Neural crest cell (in vitro differentiated cells): ENCODE data around the gene IRF3. TPM values are rescaled to one million over a fixed set of nuclear protein-coding genes. Genes with fewer than 3 reads are reported as not detected.
"Not testable (repeated sequence)": the region's sequence is repeated elsewhere in the genome, so short reads cannot be mapped to it uniquely, and the experiment has no call there.

ENCODE experiments used
- DNase-seq: peaks from one replicate; pipeline ENCODE4 v3.0.0; 2021; ENCODE audit warnings: low read depth, mixed read lengths, low spot score
- H3K27ac Mint-ChIP-seq: one replicate; pipeline ENCODE4 v1.8.0; 2021; ENCODE audit warnings: mild to moderate bottlenecking, mixed read lengths; ENCODE audit not compliant: unreplicated experiment
- H3K27me3 Mint-ChIP-seq: 2 replicates; pipeline ENCODE4 v1.8.0; 2021; ENCODE audit warnings: low read depth, mild to moderate bottlenecking, mixed read lengths
- H3K36me3 Mint-ChIP-seq: 2 replicates; pipeline ENCODE4 v1.8.0; 2021; ENCODE audit warnings: low read depth, mild to moderate bottlenecking, mixed read lengths
- H3K4me1 Mint-ChIP-seq: 2 replicates; pipeline ENCODE4 v1.8.0; 2021; ENCODE audit warnings: mixed read lengths
- H3K4me3 Mint-ChIP-seq: one replicate; pipeline ENCODE4 v1.8.0; 2021; ENCODE audit warnings: mild to moderate bottlenecking, mixed read lengths
- H3K9me3 Mint-ChIP-seq: 2 replicates; pipeline ENCODE4 v1.8.0; 2021; ENCODE audit warnings: mixed read lengths
- CTCF ChIP-seq: fragments of 200-600 bp; sonication (generic); conservative IDR thresholded peaks from 2 replicates; pipeline ENCODE4 v1.5.0; 2021; ENCODE audit warnings: antibody characterized with exemption, mild to moderate bottlenecking
- total RNA-seq: library from RNA; stranded (reverse); gene quantifications from 2 replicates; pipeline ENCODE4 v1.2.1, GENCODE V29; 2021

The IRF3 gene
- total RNA-seq, 1 donor from 2014 or later: 76.0 TPM

- Mint-ChIP-seq H3K4me3 (no peak overlapping the region), H3K27me3 (no peaks in the 10 kb centered on the region), H3K9me3 (no peaks in the 10 kb centered on the region), H3K4me1 (no peaks in the 10 kb centered on the region), H3K36me3 (peaks cover 12% of the 10 kb centered on the region), H3K27ac (no peak overlapping the region)
- no peak for DNase-seq
- no peak for TF ChIP-seq CTCF
Measured at GRCh38 chr19:49624967-49625910, 40.4 kb downstream of the IRF3 start.

GRCh38 chr19:49617860-49618259 lies 47.8 kb downstream of the IRF3 start:
- not testable (repeated sequence) for H3K9me3 Mint-ChIP-seq, DNase-seq, H3K4me1 Mint-ChIP-seq, H3K27ac Mint-ChIP-seq, H3K36me3 Mint-ChIP-seq, H3K27me3 Mint-ChIP-seq, H3K4me3 Mint-ChIP-seq

- H3K27ac Mint-ChIP-seq: no peak overlapping the region
- no peak for TF ChIP-seq CTCF
- no peaks in the 10 kb centered on the region for H3K27me3 Mint-ChIP-seq
- DNase-seq: no peak
- peaks cover 7% of the 10 kb centered on the region for H3K36me3 Mint-ChIP-seq
- H3K4me1 Mint-ChIP-seq: peaks cover 3% of the 10 kb centered on the region
- no peak overlapping the region for H3K4me3 Mint-ChIP-seq
- no peaks in the 10 kb centered on the region for H3K9me3 Mint-ChIP-seq
Measured at GRCh38 chr19:49616945-49617344, 48.7 kb downstream of the IRF3 start.

GRCh38 chr19:49616532-49616931 lies 49.1 kb downstream of the IRF3 start:
- DNase-seq: no peak
- H3K4me3 Mint-ChIP-seq: no peak overlapping the region
- H3K27ac Mint-ChIP-seq: no peak overlapping the region
- H3K36me3 Mint-ChIP-seq: peaks cover 7% of the 10 kb centered on the region
- H3K4me1 Mint-ChIP-seq: peaks cover 3% of the 10 kb centered on the region
- no peaks in the 10 kb centered on the region for H3K9me3 Mint-ChIP-seq
- no peaks in the 10 kb centered on the region for H3K27me3 Mint-ChIP-seq
- TF ChIP-seq CTCF: no peak

GRCh38 chr19:49615861-49616260 lies 49.8 kb downstream of the IRF3 start:
- no peak for TF ChIP-seq CTCF
- H3K27ac Mint-ChIP-seq: no peak overlapping the region
- no peaks in the 10 kb centered on the region for H3K9me3 Mint-ChIP-seq
- H3K27me3 Mint-ChIP-seq: no peaks in the 10 kb centered on the region
- no peak for DNase-seq
- H3K36me3 Mint-ChIP-seq: peaks cover 7% of the 10 kb centered on the region
- peaks cover 3% of the 10 kb centered on the region for H3K4me1 Mint-ChIP-seq
- no peak overlapping the region for H3K4me3 Mint-ChIP-seq
